AG10803 (cell line): Measurements from ENCODE around the gene NOX4.
A peak's percentile ranks its signal among the peaks of the same experiment; 100 is the strongest.

ENCODE experiments used
- DNase-seq: peaks from one replicate; pipeline ENCODE4 v3.0.0; 2010; ENCODE audit warnings: low read depth
- H3K4me3 ChIP-seq: 2 replicates; pipeline ENCODE4 v1.5.1; 2011; ENCODE audit warnings: mild to moderate bottlenecking, low read length, control low read depth
- CTCF ChIP-seq: conservative IDR thresholded peaks from 2 replicates; pipeline ENCODE4 v1.5.1; 2011; ENCODE audit warnings: mild to moderate bottlenecking, low read length, control low read depth, inconsistent platforms

NOX4 gene

GRCh38 chr11:89521294-89521693 lies 30.1 kb upstream of the NOX4 start:
- no peak overlapping the region for H3K4me3 ChIP-seq
- DNase-seq, result peak; percentile 69
- TF ChIP-seq CTCF, result no peak

- no peak for TF ChIP-seq CTCF
- no peak for DNase-seq
- no peak overlapping the region for H3K4me3 ChIP-seq
These were observed 25.3 kb upstream of the NOX4 start for GRCh38 chr11:89516496-89516895.

GRCh38 chr11:89508544-89508943 lies 17.4 kb upstream of the NOX4 start:
- DNase-seq, result no peak
- no peak overlapping the region for H3K4me3 ChIP-seq
- no peak for TF ChIP-seq CTCF

- H3K4me3 ChIP-seq, result no peak overlapping the region
- TF ChIP-seq CTCF, result no peak
- DNase-seq, result no peak
These were observed 13.1 kb upstream of the NOX4 start for GRCh38 chr11:89504270-89504669.

- TF ChIP-seq CTCF, result no peak
- no peak overlapping the region for H3K4me3 ChIP-seq
- no peak for DNase-seq
These were observed 12.2 kb upstream of the NOX4 start for GRCh38 chr11:89503422-89503821.

GRCh38 chr11:89502301-89502700 lies 11.1 kb upstream of the NOX4 start:
- no peak for TF ChIP-seq CTCF
- no peak for DNase-seq
- H3K4me3 ChIP-seq, result no peak overlapping the region

GRCh38 chr11:89500336-89500735 lies 9.2 kb upstream of the NOX4 start:
- DNase-seq, result no peak
- H3K4me3 ChIP-seq, result no peak overlapping the region
- no peak for TF ChIP-seq CTCF
